SK-N-MC (cell line): ENCODE data around the gene C22orf23.
"Not testable (repeated sequence)": the region's sequence is repeated elsewhere in the genome, so short reads cannot be mapped to it uniquely, and the experiment has no call there.

ENCODE experiments used
- DNase-seq: peaks from one replicate; pipeline ENCODE4 v3.0.0-alpha.2; 2011; ENCODE audit warnings: low read depth, low spot score
- H3K27ac ChIP-seq: fragments of 200-600 bp; sonication (generic); 2 replicates; pipeline ENCODE4 v1.5.1; 2016; ENCODE audit warnings: mixed run types
- H3K36me3 ChIP-seq: fragments of 200-600 bp; sonication (generic); 2 replicates; pipeline ENCODE4 v1.6.1; 2017; ENCODE audit warnings: antibody characterized with exemption, low read length, mixed read lengths; ENCODE audit not compliant: insufficient read depth
- H3K4me3 ChIP-seq: fragments of 200-600 bp; sonication (generic); 2 replicates; pipeline ENCODE4 v1.5.1; 2016
- H3K9ac ChIP-seq: fragments of 200-600 bp; sonication (generic); 2 replicates; pipeline ENCODE4 v1.8.0; 2017; ENCODE audit warnings: mixed run types, mixed read lengths; ENCODE audit not compliant: insufficient read length
- H3K9me3 ChIP-seq: fragments of 200-600 bp; sonication (generic); 2 replicates; pipeline ENCODE4 v1.6.1; 2017; ENCODE audit warnings: low read depth, mild to moderate bottlenecking, antibody characterized with exemption, low read length, moderate library complexity, mixed read lengths
- EZH2 ChIP-seq: fragments of 200-600 bp; sonication (generic); IDR thresholded peaks from one replicate; pipeline ENCODE4 v1.6.1; 2017; ENCODE audit warnings: antibody characterized with exemption
- FOXP2 ChIP-seq: optimal IDR thresholded peaks from 2 replicates; pipeline ENCODE3; 2011; ENCODE audit warnings: mild to moderate bottlenecking, moderate library complexity; ENCODE audit not compliant: insufficient read depth; ENCODE audit errors: extremely low read length, control extremely low read depth
- POLR2AphosphoS5 ChIP-seq: IDR thresholded peaks from 2 replicates; pipeline ENCODE4 v1.6.1; 2012; ENCODE audit warnings: mild to moderate bottlenecking, low read depth, low read length, borderline replicate concordance

C22orf23 gene

GRCh38 chr22:37983860-37984791 is 30.7 kb upstream of the C22orf23 start, which contains the start of gene SOX10:
SOX10 (minus strand) TSS chr22:37984555; CDS start chr22:37983784, 771 bp downstream.
- Histone ChIP-seq H3K27ac (no peak within 1 kb of the TSS), H3K9me3 (no peaks in the 10 kb centered on the region), H3K36me3 (no peaks in the 10 kb centered on the region), H3K4me3 (no peak within 1 kb of the TSS), H3K9ac (no peak within 1 kb of the TSS)
- no peak for DNase-seq
- TF ChIP-seq POLR2AphosphoS5 (no peak), EZH2 (no peak), FOXP2 (no peak)

- no peak for TF ChIP-seq EZH2
- TF ChIP-seq FOXP2, result no peak
- no peak for TF ChIP-seq POLR2AphosphoS5
- DNase-seq, result no peak
- H3K9ac ChIP-seq, result no peak overlapping the region
- no peak overlapping the region for H3K27ac ChIP-seq
- no peaks in the 10 kb centered on the region for H3K36me3 ChIP-seq
- H3K4me3 ChIP-seq, result no peak overlapping the region
- H3K9me3 ChIP-seq, result no peaks in the 10 kb centered on the region
These were observed 29.8 kb upstream of the C22orf23 start for GRCh38 chr22:37982938-37983859.

- Histone ChIP-seq H3K27ac (no peak overlapping the region), H3K4me3 (no peak overlapping the region), H3K9ac (no peak overlapping the region), H3K36me3 (no peaks in the 10 kb centered on the region), H3K9me3 (no peaks in the 10 kb centered on the region)
- TF ChIP-seq EZH2 (no peak), FOXP2 (no peak), POLR2AphosphoS5 (no peak)
- DNase-seq, result no peak
These were observed 28.9 kb upstream of the C22orf23 start for GRCh38 chr22:37982151-37982785.

GRCh38 chr22:37981282-37982011 is 28.0 kb upstream of the C22orf23 start:
- Histone ChIP-seq H3K9ac (no peak overlapping the region), H3K27ac (no peak overlapping the region), H3K4me3 (no peak overlapping the region), H3K36me3 (no peaks in the 10 kb centered on the region), H3K9me3 (no peaks in the 10 kb centered on the region)
- no peak for TF ChIP-seq EZH2
- TF ChIP-seq POLR2AphosphoS5, result no peak
- no peak for TF ChIP-seq FOXP2
- DNase-seq, result no peak

- no peaks in the 10 kb centered on the region for H3K36me3 ChIP-seq
- H3K9me3 ChIP-seq, result no peaks in the 10 kb centered on the region
- no peak overlapping the region for H3K4me3 ChIP-seq
- H3K9ac ChIP-seq, result no peak overlapping the region
- no peak for TF ChIP-seq FOXP2
- TF ChIP-seq EZH2, result no peak
- no peak for TF ChIP-seq POLR2AphosphoS5
- no peak for DNase-seq
- H3K27ac ChIP-seq, result no peak overlapping the region
These were observed 26.4 kb upstream of the C22orf23 start for GRCh38 chr22:37979782-37980181.

- DNase-seq, result no peak
- Histone ChIP-seq H3K27ac (no peak overlapping the region), H3K9me3 (no peaks in the 10 kb centered on the region), H3K36me3 (no peaks in the 10 kb centered on the region), H3K4me3 (no peak overlapping the region), H3K9ac (no peak overlapping the region)
- no peak for TF ChIP-seq FOXP2
- TF ChIP-seq EZH2, result no peak
- TF ChIP-seq POLR2AphosphoS5, result no peak
These were observed 23.1 kb upstream of the C22orf23 start for GRCh38 chr22:37976547-37976946.

- not testable (repeated sequence) for DNase-seq, H3K27ac ChIP-seq, H3K4me3 ChIP-seq, H3K9me3 ChIP-seq, H3K36me3 ChIP-seq, H3K9ac ChIP-seq
These were observed 22.6 kb upstream of the C22orf23 start for GRCh38 chr22:37976022-37976421.

GRCh38 chr22:37975153-37975552 is 21.8 kb upstream of the C22orf23 start:
- H3K27ac ChIP-seq, result no peak overlapping the region
- H3K9ac ChIP-seq, result no peak overlapping the region
- TF ChIP-seq POLR2AphosphoS5, result no peak
- no peak for TF ChIP-seq FOXP2
- DNase-seq, result no peak
- H3K9me3 ChIP-seq, result no peaks in the 10 kb centered on the region
- H3K4me3 ChIP-seq, result no peak overlapping the region
- no peaks in the 10 kb centered on the region for H3K36me3 ChIP-seq
